ENCODE data around the gene SELENOP.
A peak's percentile ranks its signal among the peaks of the same experiment; 100 is the strongest.

The SELENOP gene

DNA sequence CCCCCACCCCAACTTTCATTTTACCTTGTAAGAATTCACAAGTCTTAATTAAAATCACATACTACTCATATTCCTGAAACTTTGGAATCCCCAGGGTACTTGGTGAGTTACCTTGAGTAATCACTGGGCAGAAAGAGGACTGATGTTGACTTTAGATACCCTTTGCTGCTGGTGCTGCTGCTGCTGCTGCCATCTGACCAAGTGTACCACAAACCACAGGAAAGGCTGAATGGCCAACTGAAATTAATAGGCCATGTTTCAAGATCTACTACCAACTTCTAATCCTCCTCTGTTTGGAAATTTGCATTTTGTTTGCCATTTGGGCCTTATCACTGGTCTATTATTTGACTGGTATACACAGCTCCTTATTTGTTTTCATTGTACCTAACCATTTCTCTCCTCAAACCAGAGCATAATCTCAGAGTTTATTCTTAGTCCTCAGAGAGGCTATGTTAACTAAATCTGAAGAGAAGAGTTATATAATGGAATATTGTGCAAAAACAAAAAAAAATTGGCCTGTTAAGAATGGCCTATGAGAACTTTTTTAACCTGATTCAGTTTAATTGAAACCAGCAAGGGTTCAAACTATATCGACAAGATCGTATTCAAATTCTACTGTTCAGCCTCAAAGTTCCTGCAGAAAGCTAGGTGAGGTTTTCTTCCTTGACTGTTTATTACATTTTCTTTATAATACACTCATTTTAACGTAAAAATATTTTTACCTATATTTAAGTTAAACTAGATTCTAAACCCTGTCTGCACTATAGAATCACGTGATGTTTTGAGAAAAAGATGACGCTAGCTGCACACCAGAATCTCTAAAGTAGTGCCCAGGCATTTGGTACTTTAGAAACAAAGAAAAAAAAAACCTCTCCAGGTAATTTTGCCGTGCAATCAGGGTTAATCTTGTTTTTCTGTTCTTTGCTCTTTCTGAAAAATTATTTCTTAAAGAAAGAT lies 13.1 kb downstream of the SELENOP start:
- DNase-seq (ENCODE audit: low read depth): no peak

DNA sequence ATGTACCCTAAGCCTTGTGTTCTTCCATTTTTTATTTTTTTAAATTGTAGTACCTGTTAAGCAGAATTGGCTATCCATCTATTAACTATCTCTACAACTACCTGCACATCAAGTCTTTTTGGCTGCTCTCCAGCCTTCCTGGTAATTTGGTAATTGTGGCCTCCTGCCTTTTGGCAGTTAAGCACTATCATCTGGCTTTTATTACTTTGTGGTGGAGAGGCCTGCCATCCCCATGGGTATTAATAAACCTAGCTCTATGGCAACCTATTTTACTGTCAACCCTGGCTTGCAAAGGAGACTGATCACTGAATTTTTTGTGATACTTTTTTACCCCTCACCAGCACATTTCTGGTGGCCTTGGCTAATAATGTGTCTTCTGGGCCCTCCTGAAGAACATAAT lies 20.5 kb downstream of the SELENOP start:
- no peak for DNase-seq (ENCODE audit: low read depth)

DNA sequence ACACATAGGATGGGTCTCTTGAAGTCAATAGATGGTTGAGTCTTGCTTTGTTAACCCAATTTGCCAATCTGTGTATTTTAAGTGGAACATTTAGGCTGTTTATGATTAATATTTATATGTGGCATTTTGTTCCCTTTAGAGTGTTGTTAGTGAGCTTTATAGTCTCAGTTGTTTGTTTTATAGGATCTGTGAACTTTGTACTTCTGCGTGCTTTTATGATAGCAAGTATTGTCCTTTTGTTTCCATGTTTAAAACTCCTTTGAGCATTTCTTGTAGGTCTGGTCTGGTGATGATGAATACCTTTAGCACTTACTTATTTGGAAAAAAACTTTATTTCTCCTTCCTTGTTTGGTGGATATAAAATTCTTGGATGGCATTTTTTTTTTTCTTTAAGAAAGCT lies 23.8 kb downstream of the SELENOP start:
- DNase-seq (ENCODE audit: low read depth): no peak

GRCh38 chr5:42787073-42787472 lies 24.6 kb downstream of the SELENOP start:
- DNase-seq (ENCODE audit: low read depth): no peak

- no peak for DNase-seq (ENCODE audit: low read depth)
Measured at GRCh38 chr5:42785756-42786155, 25.9 kb downstream of the SELENOP start.

- DNase-seq (ENCODE audit: low read depth): no peak
Measured at GRCh38 chr5:42784132-42784531, 27.6 kb downstream of the SELENOP start.

DNA sequence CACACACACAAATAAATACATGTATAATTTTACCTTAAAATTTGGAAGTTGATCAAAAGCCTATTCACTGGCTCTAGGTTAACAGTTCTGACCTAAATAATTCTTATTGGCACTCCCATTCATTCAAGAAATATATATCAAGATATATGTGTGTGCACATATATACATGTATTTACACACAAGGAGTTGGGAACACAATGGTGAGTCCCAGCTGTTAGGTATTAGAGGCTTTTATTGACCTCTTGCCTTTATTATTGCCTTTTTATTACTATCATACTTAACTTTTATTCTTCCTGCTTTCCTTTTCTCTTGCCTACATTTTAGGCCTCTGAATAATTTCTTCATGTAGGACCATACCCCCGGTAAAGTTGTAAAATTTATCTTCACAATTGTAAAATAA lies 30.1 kb downstream of the SELENOP start:
- DNase-seq (ENCODE audit: low read depth): no peak

GRCh38 chr5:42779083-42779482 lies 32.6 kb downstream of the SELENOP start:
- DNase-seq (ENCODE audit: low read depth): no peak

GRCh38 chr5:42772265-42772993 lies 39.3 kb downstream of the SELENOP start:
- no peak for DNase-seq (ENCODE audit: low read depth)

DNA sequence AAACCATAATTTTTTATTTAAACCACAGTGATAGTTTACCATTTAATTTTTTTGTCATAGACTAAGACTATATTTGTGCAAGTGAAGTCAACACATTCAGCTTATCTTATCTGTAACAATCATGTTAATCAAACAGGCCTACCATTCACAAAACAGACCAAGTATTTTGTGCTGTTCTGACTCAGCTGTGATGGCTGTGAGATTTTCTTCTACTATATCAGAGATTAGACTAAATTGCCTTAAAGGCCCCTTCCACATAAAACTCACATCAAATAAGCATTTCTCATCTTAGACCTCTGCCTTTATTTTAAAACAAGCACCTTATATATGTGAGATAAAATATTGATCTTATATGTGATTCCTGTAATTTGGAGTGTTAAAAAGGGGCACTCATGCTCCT lies 41.7 kb downstream of the SELENOP start:
- DNase-seq (ENCODE audit: low read depth): no peak

DNA sequence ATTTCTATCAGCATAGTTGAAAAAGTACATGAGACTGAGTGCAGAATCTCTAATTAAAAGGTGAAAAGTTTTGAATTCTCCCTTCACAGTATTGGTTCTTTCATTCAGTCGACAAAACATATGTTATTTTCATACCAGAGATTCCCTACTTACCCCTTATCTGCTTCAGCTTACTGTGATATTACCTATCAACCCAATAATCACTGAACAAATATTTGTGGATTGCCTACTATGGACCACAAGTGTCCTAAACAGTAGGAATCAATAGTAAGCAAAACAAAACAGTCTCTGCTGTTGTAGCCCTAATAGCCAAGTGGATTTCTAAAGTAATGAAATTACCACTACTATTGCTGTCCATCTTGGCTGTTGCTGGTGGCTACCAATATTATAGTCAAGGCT lies 43.6 kb downstream of the SELENOP start:
- DNase-seq (ENCODE audit: low read depth): no peak

GRCh38 chr5:42767491-42768105 lies 44.1 kb downstream of the SELENOP start:
- DNase-seq (ENCODE audit: low read depth): no peak

- no peak for DNase-seq (ENCODE audit: low read depth)
Measured at GRCh38 chr5:42761791-42762190, 49.9 kb downstream of the SELENOP start.

GRCh38 chr5:42760426-42760825 lies 51.3 kb downstream of the SELENOP start:
- DNase-seq (ENCODE audit: low read depth): no peak

DNA sequence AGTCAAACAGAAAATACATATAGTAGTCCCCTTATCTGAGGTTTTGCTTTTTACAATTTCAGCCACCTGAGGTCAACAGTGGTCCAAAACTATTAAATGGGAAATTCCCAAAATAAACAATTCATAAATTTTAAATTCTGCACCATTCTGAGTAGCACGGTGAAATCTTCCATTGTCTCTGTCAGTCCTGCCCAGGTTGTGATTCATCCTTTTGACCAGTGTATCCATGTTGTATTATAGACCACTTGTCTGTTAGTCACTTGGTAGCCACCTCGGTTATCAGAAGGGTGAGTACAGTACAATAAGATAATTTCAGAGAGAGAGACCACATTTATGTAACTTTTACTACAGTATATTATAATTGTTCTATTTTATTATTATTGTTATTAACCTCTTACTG lies 52.2 kb downstream of the SELENOP start:
- DNase-seq (ENCODE audit: low read depth): no peak

DNA sequence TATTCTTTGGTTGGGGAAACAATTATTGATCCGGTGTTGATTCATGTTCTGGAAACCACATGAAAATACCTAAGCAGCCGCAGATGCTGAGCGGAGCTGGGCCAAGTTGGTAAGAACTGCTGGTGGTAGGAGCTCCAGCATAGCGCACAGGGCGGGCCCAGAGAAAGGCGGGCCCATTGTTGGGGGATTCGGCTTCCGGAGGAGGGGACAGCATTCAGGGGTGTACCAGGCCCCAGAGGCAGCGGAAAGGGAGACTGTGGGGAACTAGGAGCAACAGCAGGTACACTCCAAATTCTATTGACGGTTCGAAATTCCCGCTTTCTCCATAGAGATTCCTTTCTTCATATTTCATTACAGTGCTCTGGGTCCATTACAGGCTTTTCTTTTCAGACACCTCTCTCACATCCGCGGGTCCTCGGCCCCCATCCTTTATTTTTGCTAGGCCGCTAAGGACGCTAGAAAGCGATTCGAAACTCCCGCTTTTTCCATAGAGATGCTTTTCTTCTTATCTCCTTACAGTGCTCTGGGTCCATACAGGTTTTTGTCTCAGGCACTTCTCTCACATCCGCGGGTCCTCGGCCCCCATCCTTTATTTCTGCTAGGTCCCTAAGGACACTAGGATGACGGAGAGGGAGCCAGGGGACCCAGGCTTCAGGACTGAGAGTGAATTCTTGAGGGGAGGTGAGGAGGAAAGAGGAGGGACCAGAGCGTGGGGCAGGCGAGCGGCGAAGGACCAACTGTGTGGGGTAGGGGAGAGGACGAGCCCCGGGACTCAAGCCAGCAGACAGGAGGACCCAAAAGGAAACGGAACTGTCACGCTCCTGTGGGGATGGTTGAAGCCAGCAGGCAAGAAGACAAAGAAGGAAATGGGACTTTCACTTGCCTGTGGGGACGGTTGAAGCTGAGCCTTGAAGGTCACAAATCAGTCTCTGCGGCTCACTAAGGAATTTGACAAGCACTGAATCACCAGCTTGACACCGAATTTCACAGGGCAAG lies 54.8 kb downstream of the SELENOP start, which contains the start of gene CCDC152:
Gene CCDC152 (plus strand): TSS at position 213 of the 996 bp plus-strand sequence. CDS start 2,304 bp downstream, outside the sequence.
- peak; percentile 15 for DNase-seq (ENCODE audit: low read depth)

DNA sequence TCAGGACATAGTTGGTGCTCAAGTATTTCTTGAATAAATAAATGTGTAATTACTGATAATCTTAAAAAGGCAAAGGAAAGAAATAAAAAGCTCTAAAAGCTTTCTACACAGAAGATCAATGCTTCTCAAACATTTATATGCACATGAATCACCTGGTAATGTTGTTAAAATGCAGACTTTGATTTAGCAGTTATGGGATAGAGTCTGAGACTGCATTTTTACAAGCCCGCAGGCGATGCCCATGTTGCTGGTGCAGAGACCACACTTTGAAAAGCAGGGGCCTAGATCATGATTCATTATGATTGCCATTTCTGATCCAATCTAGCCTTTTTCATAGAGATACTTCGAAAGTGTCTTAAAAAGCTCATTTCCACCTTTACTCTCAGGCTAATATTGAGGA lies 58.6 kb downstream of the SELENOP start:
- no peak for DNase-seq (ENCODE audit: low read depth)

GRCh38 chr5:42751044-42751443 lies 60.6 kb downstream of the SELENOP start:
- no peak for DNase-seq (ENCODE audit: low read depth)

DNA sequence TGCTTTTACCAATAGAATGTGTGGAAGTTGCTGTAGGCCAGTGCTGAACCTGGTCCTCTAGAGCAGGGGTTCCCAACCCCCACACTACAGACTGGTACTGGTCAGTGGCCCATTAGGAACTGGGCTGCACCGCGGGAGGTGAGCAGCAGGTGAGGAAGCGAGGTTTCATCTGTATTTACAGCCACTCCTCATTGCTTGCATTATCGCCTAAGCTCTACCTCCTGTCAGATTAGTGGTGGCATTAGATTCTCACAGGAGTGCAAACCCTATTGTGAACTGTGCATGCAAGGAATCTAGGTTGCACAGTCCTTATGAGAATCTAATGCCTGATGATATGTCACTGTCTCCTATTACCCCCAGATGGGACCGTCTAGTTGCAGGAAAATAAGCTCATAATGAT lies 61.2 kb downstream of the SELENOP start:
- no peak for DNase-seq (ENCODE audit: low read depth)
